ENCODE measurements around the gene ASB6.
"Not testable (repeated sequence)": the region's sequence is repeated elsewhere in the genome, so short reads cannot be mapped to it uniquely, and the experiment has no call there.

Gene ASB6

DNA sequence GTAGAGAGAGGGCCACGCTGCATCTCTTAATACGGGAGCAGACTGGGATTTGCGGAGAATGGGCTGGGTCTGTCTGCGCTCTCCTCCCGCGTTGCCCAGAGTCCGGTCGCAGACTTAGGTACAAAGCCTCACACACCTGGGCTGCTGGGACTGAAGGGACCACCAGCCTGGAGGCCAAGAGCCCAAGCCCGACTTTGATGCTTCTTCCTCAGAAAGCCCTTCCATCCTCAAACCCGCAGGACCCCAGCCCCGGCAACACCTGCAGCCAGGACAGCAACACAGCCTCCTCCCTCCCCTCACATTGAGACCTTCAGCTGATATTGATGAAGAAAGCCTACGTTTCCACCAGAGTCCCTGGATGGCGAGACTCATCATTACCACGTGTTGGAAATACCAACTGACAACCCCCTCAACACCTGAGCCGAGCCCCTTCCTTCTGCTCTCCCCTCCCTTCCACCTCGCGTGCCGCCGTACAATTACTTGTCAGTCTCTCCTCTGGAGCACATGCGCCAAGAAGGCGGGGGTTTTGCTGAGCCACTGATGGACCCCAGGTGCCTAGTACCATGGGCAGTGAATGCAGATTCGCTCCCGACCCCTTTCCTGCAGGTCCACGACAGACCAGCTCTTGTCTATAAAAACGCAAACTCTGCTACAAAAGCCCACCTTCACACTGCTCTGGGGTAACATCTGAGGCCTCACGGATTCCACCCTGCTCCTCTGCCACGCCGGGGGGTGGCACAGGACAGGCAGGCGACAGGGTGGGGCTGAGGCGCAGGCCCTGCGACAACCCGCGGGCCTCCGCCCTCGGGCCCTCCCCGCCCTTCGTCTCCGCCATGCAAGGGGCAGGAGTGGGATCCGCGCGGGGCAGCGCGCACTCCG is 841 bp downstream of the ASB6 start:
- DNase-seq, result no peak

GRCh38 chr9:129640086-129640870 is 1.7 kb downstream of the ASB6 start:
- DNase-seq, result no peak

GRCh38 chr9:129639756-129640085 is 2.2 kb downstream of the ASB6 start:
- DNase-seq, result no peak

GRCh38 chr9:129639034-129639630 is 2.8 kb downstream of the ASB6 start:
- no peak for DNase-seq

DNA sequence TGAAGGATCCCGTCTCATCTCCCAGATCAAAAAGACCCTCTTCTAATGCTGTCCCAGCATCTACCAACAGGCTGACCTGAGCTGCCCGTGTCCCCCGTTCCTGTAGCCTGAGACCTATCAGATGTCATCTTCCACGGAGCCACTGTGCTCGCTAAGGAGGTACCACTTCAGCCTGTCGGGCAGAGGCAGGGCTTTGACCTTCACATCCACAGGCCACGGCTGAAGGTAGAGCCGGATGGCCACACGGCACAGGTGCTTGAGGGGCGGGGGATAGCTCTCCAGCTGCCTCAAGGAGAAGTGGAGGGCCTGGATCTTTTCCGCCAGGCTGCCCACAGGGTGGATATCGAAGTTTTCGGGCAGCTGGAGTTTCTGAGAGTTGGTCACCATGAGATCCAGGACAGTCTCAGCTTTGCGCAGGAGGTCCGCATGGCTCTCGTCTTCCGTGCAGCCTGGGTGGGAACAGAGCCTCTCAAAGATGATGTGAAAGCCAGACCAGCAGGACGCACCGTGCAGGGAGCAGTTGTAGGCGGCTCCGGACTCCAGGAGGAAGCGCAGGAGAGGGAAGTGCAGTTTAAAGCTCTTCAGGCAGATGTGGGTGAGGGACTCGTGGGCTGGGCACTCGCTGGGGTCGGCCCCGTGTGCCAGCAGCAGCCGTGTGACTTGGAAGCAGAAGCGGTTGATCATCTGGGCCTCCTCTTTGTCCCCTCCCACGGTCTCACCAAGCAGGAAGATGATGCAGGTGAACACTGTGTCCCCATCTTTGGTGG is 4.1 kb downstream of the ASB6 start:
- no peak for DNase-seq

DNA sequence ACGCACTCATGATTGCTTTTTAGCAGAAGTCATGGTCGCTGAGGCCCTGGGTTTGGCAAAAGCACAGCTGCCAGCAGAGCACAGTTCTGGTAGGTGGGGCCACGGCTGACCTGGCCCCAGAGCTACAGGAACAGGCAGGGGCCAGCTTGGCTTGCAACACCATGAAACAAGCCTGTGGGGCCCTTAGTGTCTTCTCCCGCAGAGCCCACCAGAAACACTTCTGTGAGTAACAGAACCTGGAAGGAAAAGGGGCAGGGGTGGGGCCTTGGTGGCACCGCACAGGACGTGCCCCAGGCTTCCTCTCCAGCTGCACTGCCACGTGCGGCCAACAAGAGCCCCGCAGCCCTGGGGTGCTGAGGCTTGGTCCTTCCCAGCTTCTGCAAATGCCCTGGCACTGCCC is 4.8 kb downstream of the ASB6 start:
- DNase-seq, result no peak

- not testable (repeated sequence) for DNase-seq
Measured at GRCh38 chr9:129636343-129636742, 5.6 kb downstream of the ASB6 start.

DNA sequence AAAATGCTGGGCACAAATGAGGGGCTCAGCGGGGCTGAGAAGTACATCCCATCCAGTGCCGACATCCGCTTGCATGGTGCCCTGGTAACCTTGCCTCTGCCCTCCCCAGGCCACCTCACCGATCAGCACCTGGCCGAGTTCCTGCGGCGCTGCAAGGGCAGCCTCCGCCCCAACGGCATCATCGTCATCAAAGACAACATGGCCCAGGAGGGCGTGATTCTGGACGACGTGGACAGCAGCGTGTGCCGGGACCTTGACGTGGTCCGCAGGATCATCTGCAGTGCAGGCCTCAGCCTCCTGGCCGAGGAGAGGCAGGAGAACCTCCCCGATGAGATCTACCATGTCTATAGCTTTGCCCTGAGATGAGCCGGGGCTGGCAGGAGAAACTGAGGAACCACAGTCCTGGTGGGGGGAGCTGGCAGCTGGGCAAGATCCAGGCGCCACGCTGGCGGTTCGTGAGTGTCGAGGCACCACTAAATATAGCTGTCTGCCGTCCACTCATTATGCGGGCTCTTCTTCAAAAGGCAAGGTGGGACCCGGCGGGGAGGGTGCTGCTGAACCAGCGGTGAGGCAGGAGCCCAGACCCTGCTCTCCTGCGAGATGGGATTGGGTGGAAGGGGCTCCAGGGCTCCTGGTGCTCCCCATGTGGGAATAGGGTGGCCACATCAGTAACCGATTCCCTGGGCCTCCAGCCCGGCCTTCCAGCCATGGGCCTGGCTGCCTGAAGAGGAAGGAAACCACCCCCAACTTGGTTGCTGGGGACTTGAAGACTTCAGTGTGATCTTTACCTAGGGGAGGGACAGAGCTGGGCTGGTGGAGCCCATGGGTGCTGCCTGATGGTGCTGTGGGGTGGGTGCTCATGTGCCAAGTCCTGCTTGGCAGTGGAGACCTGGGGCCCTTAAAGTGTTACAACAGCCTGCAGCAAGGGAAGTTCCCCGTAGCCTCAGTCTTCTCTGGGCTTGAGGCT is 6.6 kb downstream of the ASB6 start:
- no peak for DNase-seq

DNA sequence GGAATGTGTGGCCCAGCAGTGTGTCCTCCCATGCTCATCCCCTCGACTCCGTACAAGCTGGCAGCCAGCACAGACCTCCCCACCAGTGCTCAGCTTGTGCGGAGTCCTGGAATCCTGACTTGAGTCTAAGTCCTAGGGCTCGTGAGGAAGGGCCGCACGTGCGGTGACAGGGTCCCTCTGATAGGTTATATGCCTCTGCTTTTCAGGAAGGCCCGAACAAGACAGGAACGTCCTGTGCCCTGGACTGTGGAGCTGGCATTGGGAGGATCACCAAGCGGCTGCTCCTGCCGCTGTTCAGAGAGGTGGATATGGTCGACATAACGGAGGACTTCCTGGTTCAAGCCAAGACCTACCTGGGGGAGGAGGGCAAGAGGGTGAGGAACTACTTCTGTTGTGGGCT is 8.1 kb downstream of the ASB6 start:
- DNase-seq, result no peak

DNA sequence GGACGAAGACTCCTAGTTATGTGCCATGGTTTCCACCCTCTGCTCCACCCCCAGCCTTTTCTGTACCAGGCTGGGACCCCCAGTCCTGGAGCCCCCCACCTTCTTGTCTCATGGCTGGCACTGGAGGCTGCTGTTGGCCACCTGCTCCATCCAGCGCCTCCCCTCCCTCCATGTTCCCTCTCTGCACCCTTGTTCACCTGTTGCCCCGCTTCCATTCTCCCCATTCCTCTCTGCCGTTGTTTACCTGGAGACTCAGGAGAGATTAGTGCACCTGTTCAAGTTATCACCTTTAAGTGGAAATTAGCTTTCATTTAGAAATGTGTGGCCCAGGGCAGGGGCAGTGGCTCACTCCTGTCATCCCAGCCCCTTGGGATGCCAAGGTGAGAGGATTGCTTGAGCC is 8.7 kb downstream of the ASB6 start:
- no peak for DNase-seq

- DNase-seq, result no peak
Measured at GRCh38 chr9:129632460-129632859, 9.5 kb downstream of the ASB6 start.

GRCh38 chr9:129631674-129632129 is 10.2 kb downstream of the ASB6 start:
- no peak for DNase-seq

- DNase-seq, result no peak
Measured at GRCh38 chr9:129630967-129631673, 10.8 kb downstream of the ASB6 start.

DNA sequence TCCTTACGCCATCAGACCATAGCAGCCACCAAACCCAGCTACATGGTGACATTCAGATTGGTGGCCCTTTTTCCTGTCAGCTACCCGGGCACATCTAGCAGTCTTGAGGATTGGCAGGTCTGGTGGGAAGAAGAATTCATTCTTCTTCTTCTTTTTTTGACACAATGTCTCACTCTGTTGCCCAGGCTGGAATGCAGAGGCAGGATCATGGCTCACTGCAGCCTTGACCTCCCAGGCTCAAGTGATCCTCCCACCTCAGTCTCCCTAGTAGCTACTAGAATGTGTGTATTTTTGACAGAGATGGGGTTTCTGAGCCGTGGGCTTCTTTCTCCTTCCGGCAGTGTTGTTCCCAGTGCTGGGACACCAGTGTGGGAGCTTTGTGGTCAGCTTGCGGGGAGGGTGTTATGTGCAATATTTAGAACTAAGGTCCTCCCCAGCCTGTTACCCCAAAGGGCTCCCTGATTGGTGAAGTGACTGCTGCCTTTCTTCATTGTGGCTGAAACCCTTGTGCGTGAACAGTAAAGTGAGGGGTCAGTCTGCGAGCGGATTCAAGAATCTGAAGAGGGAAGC is 12.6 kb downstream of the ASB6 start:
- DNase-seq, result no peak

DNA sequence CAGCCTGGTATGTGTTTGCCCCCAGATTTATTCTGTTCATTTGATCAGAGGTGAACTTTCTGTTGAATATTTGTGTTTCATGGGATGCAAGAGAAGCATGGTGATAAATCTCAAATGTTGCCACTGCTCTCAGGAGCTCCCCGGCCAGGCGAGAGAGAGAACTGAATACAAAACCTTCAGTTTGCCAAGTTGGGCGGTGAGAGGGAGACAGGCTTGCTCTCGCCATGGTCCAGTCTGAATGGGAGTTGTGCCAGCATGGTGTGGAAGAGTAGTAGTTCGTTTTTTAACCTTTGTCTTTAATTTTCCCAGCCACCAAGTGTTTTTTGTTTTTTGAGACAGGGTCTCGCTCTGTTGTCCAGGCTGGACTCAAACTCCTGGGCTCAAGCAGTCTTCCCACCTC is 13.2 kb downstream of the ASB6 start:
- no peak for DNase-seq

DNA sequence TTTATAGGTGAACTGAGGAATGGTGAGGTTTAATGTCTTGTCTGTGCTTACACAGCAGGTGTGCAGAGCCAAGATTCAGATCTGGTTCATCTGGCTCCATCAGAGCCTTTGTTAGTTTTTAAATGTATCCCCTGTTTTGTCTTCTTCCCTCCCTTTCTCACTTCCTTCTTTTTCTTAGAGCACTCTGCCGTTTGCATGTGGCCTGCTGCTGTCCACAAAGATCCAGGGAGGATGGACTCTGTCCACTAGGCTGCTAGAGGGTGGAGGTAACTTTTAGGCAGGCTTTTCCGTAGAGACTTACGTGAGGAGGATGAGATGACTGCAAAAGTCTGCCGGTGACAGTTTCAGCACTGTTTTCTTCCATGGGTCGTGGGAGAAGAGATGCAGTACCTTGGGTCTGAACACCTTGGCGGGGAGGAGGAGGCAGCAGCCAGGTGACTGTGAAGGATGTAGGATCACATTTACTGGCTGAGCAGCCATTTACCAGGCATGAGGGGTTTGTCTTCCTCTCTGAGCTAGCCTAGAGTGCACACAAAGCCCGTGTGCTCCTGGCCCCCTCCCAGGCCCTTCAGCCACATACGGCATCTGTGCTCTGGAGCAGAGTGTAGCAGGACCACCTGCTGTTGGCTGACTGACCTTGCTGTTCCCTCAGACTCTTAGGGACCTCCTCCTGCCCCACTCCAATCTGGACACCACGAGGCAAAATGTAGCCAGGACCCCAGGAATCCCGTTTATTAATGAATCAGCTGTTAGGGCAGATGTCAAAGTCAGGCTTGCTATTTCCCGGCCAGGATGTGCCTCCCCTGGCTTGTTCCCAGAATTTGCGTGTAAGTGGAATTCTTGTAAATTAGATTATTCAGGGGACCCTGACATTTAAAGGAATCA is 14.2 kb downstream of the ASB6 start:
- DNase-seq, result no peak

- peak in 1 of 4 experiments; percentile 19 for DNase-seq
Measured at GRCh38 chr9:129626625-129627284, 15.2 kb downstream of the ASB6 start.

- DNase-seq, result peak; percentile 76 to 85 (median 83)
Measured at GRCh38 chr9:129626079-129626624, 15.8 kb downstream of the ASB6 start, which contains the start of gene NTMT1. Gene NTMT1, plus strand, starts transcription at chr9:129626163. Its CDS starts 6,541 bp downstream, at chr9:129632704.

- DNase-seq, result no peak
Measured at GRCh38 chr9:129624947-129625346, 17.0 kb downstream of the ASB6 start.

All from activated CD4-positive, CD25-positive, alpha-beta regulatory T cell (primary cell).